Osteoblast (primary cell): ENCODE data around the gene ZNF492. TPM values are rescaled to one million over a fixed set of nuclear protein-coding genes. Genes with fewer than 3 reads are reported as not detected.

ENCODE experiments used
- DNase-seq: peaks from one replicate; pipeline ENCODE4 v3.0.0; 2011; ENCODE audit warnings: low spot score, mixed read lengths; ENCODE audit not compliant: insufficient read length; ENCODE audit errors: missing footprints
- H2AFZ ChIP-seq: 2 replicates; pipeline ENCODE4 v1.6.0; 2011; ENCODE audit warnings: mild to moderate bottlenecking, low read length
- H3K27ac ChIP-seq: 2 replicates; pipeline ENCODE4 v1.5.1; 2011; ENCODE audit warnings: mild to moderate bottlenecking, low read depth, low read length, moderate library complexity
- H3K27me3 ChIP-seq: 2 replicates; pipeline ENCODE4 v1.6.0; 2012; ENCODE audit warnings: mild to moderate bottlenecking, control low read depth, inconsistent platforms, low read length, moderate library complexity; ENCODE audit not compliant: insufficient read depth
- H3K36me3 ChIP-seq: 2 replicates; pipeline ENCODE4 v1.5.1; 2011; ENCODE audit warnings: mild to moderate bottlenecking, low read length, control low read depth, moderate library complexity; ENCODE audit not compliant: insufficient read depth
- H3K4me1 ChIP-seq: 2 replicates; pipeline ENCODE4 v1.5.1; 2011; ENCODE audit warnings: mild to moderate bottlenecking, low read length, control low read depth, moderate library complexity; ENCODE audit not compliant: insufficient read depth
- H3K4me2 ChIP-seq: 2 replicates; pipeline ENCODE4 v1.6.0; 2011; ENCODE audit warnings: mild to moderate bottlenecking, low read length; ENCODE audit not compliant: insufficient read depth
- H3K4me3 ChIP-seq: fragments of 200-600 bp; sonication (generic); 3 replicates; pipeline ENCODE4 v1.5.1; 2012; ENCODE audit warnings: mild to moderate bottlenecking, low read length, inconsistent platforms; ENCODE audit not compliant: insufficient read depth
- H3K79me2 ChIP-seq: 2 replicates; pipeline ENCODE4 v1.6.0; 2012; ENCODE audit warnings: mild to moderate bottlenecking, low read length, control low read depth, inconsistent platforms; ENCODE audit not compliant: insufficient read depth
- H3K9me3 ChIP-seq: 2 replicates; pipeline ENCODE4 v1.5.1; 2011; ENCODE audit warnings: low read depth, low read length, control low read depth
- H4K20me1 ChIP-seq: 2 replicates; pipeline ENCODE4 v1.6.0; 2012; ENCODE audit warnings: mild to moderate bottlenecking, low read length, control low read depth; ENCODE audit not compliant: insufficient read depth
- total RNA-seq: library from RNA; depleted of rRNA; stranded (reverse); fragments of >200 nt; gene quantifications from 2 replicates; pipeline ENCODE4 v1.2.3, GENCODE V29; 2012
- TF ChIP-seq, protein P1 (sequence below): IDR thresholded peaks from 2 replicates; pipeline ENCODE4 v1.5.1; 2011; ENCODE audit warnings: mild to moderate bottlenecking, low read depth, low read length, moderate library complexity; ENCODE audit errors: extremely low read depth

The ZNF492 gene
- total RNA-seq, 1 donor, result 0.36 TPM

DNA sequence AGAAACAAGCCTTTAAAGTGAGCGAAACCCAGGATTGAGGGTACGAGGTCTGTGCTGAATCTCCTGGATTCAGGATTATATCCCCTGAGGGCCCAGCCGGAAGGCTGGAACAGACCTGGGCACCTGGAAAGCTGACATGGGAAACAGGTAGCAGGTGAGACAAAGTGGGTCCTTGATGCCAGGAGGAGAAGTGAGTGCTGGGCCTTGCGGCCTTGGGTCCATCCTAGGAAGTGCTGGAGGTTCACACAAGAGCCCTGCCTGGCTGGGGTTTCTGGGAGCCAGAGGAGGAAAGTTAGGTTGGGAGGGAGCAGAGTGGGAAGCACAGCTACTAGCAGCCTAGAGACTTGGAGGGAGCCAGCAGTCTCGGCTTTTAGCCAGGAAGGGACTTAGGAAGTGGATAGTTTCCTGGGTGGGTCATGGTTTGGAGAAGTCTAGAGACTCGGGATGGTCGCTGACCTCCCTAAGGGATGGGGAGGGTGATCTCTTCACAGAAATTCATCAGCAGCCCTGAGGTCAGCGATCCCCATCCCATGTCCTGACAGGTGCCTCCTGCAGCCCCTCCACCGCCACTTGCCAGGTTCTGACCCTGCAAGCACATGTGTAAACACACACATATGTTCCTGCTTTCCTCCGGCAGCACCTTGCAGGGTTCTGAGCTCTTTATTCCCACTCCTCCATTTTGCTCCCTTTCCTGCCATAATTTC is 29.4 kb upstream of the ZNF492 start:
- H2AFZ ChIP-seq, result no peak overlapping the region
- DNase-seq, result peak; percentile 73
- no peak overlapping the region for H3K27ac ChIP-seq
- H3K36me3 ChIP-seq, result no peaks in the 10 kb centered on the region
- H3K9me3 ChIP-seq, result peaks cover 3% of the 10 kb centered on the region
- no peaks in the 10 kb centered on the region for H3K79me2 ChIP-seq
- TF ChIP-seq, protein P1, sequence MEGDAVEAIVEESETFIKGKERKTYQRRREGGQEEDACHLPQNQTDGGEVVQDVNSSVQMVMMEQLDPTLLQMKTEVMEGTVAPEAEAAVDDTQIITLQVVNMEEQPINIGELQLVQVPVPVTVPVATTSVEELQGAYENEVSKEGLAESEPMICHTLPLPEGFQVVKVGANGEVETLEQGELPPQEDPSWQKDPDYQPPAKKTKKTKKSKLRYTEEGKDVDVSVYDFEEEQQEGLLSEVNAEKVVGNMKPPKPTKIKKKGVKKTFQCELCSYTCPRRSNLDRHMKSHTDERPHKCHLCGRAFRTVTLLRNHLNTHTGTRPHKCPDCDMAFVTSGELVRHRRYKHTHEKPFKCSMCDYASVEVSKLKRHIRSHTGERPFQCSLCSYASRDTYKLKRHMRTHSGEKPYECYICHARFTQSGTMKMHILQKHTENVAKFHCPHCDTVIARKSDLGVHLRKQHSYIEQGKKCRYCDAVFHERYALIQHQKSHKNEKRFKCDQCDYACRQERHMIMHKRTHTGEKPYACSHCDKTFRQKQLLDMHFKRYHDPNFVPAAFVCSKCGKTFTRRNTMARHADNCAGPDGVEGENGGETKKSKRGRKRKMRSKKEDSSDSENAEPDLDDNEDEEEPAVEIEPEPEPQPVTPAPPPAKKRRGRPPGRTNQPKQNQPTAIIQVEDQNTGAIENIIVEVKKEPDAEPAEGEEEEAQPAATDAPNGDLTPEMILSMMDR, result no peak
- no peak overlapping the region for H3K4me3 ChIP-seq
- no peaks in the 10 kb centered on the region for H3K4me1 ChIP-seq
- H3K4me2 ChIP-seq, result no peak overlapping the region
- H4K20me1 ChIP-seq, result no peaks in the 10 kb centered on the region
- no peaks in the 10 kb centered on the region for H3K27me3 ChIP-seq

DNA sequence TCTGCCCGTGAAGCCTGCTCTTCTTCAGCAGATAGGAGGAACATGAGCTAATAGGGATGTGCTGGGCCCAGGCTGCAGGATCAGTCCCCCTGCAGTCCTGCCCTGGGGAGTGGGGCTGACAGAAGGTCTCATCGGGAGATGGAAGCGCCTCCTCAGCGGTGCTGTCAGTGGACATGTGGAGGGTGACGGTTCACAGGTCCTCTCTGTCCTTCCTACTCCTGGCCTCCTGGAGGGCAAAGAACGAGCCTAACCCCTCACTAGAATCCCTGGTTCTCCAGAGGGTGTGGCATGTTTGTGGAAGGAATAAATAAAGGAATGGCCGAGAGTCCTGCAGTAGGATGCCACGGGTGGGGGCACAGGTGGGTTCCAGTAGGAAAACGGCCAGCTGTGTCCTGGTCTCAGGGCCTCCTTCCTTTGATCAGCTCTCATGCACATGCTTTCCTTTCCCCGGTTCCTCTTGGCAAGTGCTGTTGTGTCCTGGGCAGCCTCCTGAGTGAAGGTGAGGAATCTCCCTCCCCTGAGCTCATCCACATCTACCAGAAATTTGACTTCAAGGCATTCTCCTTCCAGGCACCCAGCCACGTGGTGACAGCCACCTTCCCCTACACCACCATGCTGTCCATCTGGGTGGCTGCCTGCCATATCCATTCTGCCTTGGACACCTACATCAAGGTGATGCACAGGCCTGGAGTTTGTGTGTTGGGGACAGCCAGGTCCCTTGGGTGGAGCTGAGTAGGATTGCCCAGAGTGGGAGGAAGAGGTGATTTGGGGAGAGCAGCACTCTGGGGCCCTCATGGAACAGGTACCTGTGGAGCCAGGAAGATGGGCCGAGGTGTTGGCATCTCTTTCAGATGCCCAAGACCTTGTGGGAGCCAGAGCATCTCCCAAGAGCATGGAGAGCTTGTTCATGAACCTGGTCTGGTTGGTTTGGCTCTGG is 28.6 kb upstream of the ZNF492 start:
- H2AFZ ChIP-seq, result no peak overlapping the region
- no peaks in the 10 kb centered on the region for H3K79me2 ChIP-seq
- no peaks in the 10 kb centered on the region for H3K9me3 ChIP-seq
- no peak overlapping the region for H3K4me3 ChIP-seq
- peak; percentile 41 for DNase-seq
- H3K36me3 ChIP-seq, result no peaks in the 10 kb centered on the region
- no peaks in the 10 kb centered on the region for H4K20me1 ChIP-seq
- no peak overlapping the region for H3K4me2 ChIP-seq
- H3K27ac ChIP-seq, result no peak overlapping the region
- no peaks in the 10 kb centered on the region for H3K4me1 ChIP-seq
- TF ChIP-seq, protein P1, result no peak
- no peaks in the 10 kb centered on the region for H3K27me3 ChIP-seq

DNA sequence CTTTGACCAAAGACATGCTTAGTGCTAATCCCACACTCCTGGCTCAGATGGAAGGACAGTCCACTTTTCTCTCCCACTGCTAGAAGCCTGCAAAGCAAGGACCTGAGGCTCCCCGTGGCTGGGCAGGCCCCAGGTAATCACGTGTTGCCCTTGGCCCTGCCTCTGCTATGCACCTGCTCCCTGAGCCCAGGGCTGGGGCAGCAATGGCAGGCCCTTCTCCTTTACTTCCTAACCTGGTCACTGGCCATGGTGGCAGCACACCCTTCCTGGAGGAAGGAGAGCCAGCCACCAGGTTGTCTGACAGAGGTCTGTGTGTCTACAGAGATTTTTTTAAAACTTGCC is 27.9 kb upstream of the ZNF492 start:
- H4K20me1 ChIP-seq, result no peaks in the 10 kb centered on the region
- no peak overlapping the region for H3K4me3 ChIP-seq
- H2AFZ ChIP-seq, result no peak overlapping the region
- H3K4me2 ChIP-seq, result no peak overlapping the region
- TF ChIP-seq, protein P1, result no peak
- no peaks in the 10 kb centered on the region for H3K36me3 ChIP-seq
- DNase-seq, result peak; percentile 75
- no peak overlapping the region for H3K27ac ChIP-seq
- H3K4me1 ChIP-seq, result no peaks in the 10 kb centered on the region
- no peaks in the 10 kb centered on the region for H3K9me3 ChIP-seq
- H3K27me3 ChIP-seq, result no peaks in the 10 kb centered on the region
- no peaks in the 10 kb centered on the region for H3K79me2 ChIP-seq

DNA sequence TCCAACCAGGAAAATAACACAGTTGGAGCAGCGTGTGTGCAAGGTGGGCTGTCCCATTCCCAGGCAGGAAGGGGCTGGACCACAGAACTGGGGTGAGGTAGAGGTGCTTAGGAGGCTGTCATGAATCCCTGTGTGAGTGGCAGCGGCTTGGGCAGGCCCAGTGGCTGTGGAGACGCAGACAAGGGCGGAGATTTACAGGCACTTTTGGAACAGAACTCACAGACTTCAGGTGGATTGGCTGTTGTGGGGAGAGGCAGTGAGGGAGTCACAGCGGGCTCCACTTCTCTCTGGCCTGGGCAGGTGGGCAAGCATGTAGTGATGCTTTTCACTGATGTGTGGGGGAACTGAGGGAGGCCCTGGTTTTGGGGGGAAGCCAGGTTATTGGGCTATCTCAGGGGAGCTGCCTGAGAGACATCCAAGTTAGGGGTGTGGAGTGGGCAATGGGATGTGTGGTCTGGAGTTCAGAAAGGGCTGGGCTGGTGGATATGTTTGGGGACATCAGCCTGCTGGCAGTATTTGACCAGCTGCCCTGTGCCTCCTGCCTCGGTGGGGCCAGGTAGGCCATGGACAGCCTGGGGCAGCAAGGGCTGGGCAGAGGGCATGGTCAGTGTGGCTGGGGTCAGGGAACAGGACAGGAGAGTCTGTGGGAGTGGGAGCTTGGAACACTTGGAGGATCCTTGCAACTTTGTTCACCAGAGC is 27.0 kb upstream of the ZNF492 start:
- Histone ChIP-seq H3K79me2 (no peaks in the 10 kb centered on the region), H3K4me3 (no peak overlapping the region), H3K27ac (no peak overlapping the region), H2AFZ (no peak overlapping the region), H3K36me3 (no peaks in the 10 kb centered on the region), H3K4me1 (no peaks in the 10 kb centered on the region), H4K20me1 (no peaks in the 10 kb centered on the region), H3K4me2 (no peak overlapping the region), H3K27me3 (no peaks in the 10 kb centered on the region), H3K9me3 (no peaks in the 10 kb centered on the region)
- TF ChIP-seq, protein P1, result no peak
- DNase-seq, result peak; percentile 44
